Stimulated activated CD8-positive, alpha-beta memory T cell treated with anti-CD3 and anti-CD28 coated beads, Interleukin-4, amount 100 ng/mL, for 24 hours (primary cell): ENCODE data around the gene R3HDML.

Experiments used
- DNase-seq: peaks from one replicate; pipeline ENCODE4 v3.0.0-alpha.2; 2020; ENCODE audit warnings: low read depth

Gene R3HDML

GRCh38 chr20:44364068-44364467 lies 27.2 kb downstream of the R3HDML start:
- DNase-seq, result no peak

GRCh38 chr20:44364780-44365179 lies 27.9 kb downstream of the R3HDML start:
- DNase-seq, result no peak

- DNase-seq, result no peak
These were observed 30.9 kb downstream of the R3HDML start for GRCh38 chr20:44367746-44368145.

GRCh38 chr20:44370639-44371218 lies 33.9 kb downstream of the R3HDML start:
- DNase-seq, result no peak

- DNase-seq, result no peak
These were observed 45.8 kb downstream of the R3HDML start for GRCh38 chr20:44382641-44383040.

- peak; percentile 79 for DNase-seq
These were observed 47.7 kb downstream of the R3HDML start for GRCh38 chr20:44384423-44385027.

- peak; percentile 58 for DNase-seq
These were observed 51.7 kb downstream of the R3HDML start for GRCh38 chr20:44388466-44389023.

GRCh38 chr20:44389871-44390270 lies 53.0 kb downstream of the R3HDML start:
- no peak for DNase-seq

- no peak for DNase-seq
These were observed 53.4 kb downstream of the R3HDML start for GRCh38 chr20:44390280-44390679.

GRCh38 chr20:44392088-44392775 lies 55.4 kb downstream of the R3HDML start:
- DNase-seq, result no peak

GRCh38 chr20:44392776-44393607 lies 56.1 kb downstream of the R3HDML start:
- no peak for DNase-seq

- no peak for DNase-seq
These were observed 57.0 kb downstream of the R3HDML start for GRCh38 chr20:44393608-44394451.

- no peak for DNase-seq
These were observed 57.5 kb downstream of the R3HDML start for GRCh38 chr20:44394452-44394701.

GRCh38 chr20:44394702-44395460 lies 58.0 kb downstream of the R3HDML start:
- DNase-seq, result no peak

GRCh38 chr20:44395461-44396340 lies 58.9 kb downstream of the R3HDML start:
- no peak for DNase-seq

GRCh38 chr20:44396369-44397130 lies 59.7 kb downstream of the R3HDML start:
- DNase-seq, result no peak

GRCh38 chr20:44398335-44398734 lies 61.5 kb downstream of the R3HDML start:
- no peak for DNase-seq

GRCh38 chr20:44399446-44399845 lies 62.6 kb downstream of the R3HDML start:
- DNase-seq, result no peak

- DNase-seq, result no peak
These were observed 63.8 kb downstream of the R3HDML start for GRCh38 chr20:44400671-44400969.
